Tibial nerve (tissue), 3 donors: ENCODE results near the gene SLC35A3.

Experiments used
- POLR2A ChIP-seq, 2 donors: fragments of 450-650 bp; IDR thresholded peaks; one replicate each; pipeline ENCODE4 v1.6.1; 2017; ENCODE audit warnings: antibody characterized with exemption in 2 of 2, mild to moderate bottlenecking in 2 of 2, moderate library complexity in 2 of 2
- TF ChIP-seq, protein P1 (sequence below), 5 experiments: fragments of 200-600 bp in 3 of 5; fragments of 450-650 bp in 2 of 5; sonication (generic) in 3 of 5; IDR thresholded peaks; one replicate each; pipeline ENCODE4 v1.5.1; 2016 to 2019; ENCODE audit warnings: antibody characterized with exemption in 5 of 5, mild to moderate bottlenecking in 3 of 5, moderate library complexity in 2 of 5

DNA sequence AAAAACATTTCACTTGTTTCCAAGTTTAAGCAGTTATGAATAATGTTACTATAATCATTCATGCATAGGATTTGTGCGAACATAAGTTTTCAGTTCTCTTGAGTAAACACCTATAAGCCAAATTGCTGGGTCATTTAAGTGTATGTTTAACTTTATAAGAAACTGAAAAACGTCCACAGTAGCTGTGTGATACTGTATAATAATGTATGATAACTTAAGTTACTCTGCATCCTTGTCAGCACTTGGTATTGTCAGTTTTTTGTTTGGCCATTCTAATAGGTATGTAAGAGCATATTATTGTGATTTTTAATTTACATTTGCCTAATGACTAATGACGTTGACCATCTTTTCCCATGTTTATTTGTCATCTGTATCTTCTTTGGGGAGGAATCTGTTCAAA is 14.4 kb upstream of the SLC35A3 start:
- no peak for TF ChIP-seq POLR2A (IDR thresholded peaks at IDR 0.05)
- TF ChIP-seq, protein P1, sequence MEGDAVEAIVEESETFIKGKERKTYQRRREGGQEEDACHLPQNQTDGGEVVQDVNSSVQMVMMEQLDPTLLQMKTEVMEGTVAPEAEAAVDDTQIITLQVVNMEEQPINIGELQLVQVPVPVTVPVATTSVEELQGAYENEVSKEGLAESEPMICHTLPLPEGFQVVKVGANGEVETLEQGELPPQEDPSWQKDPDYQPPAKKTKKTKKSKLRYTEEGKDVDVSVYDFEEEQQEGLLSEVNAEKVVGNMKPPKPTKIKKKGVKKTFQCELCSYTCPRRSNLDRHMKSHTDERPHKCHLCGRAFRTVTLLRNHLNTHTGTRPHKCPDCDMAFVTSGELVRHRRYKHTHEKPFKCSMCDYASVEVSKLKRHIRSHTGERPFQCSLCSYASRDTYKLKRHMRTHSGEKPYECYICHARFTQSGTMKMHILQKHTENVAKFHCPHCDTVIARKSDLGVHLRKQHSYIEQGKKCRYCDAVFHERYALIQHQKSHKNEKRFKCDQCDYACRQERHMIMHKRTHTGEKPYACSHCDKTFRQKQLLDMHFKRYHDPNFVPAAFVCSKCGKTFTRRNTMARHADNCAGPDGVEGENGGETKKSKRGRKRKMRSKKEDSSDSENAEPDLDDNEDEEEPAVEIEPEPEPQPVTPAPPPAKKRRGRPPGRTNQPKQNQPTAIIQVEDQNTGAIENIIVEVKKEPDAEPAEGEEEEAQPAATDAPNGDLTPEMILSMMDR (IDR thresholded peaks at IDR 0.05) = no peak
